IPS-NIHi11 (cell line): ENCODE data around the gene PLA2G12A.
"Not testable (repeated sequence)": the region's sequence is repeated elsewhere in the genome, so short reads cannot be mapped to it uniquely, and the experiment has no call there.

Source experiments
- DNase-seq: peaks from one replicate; pipeline ENCODE4 v3.0.0; 2012; ENCODE audit warnings: mixed read lengths, low spot score

The PLA2G12A gene

DNA sequence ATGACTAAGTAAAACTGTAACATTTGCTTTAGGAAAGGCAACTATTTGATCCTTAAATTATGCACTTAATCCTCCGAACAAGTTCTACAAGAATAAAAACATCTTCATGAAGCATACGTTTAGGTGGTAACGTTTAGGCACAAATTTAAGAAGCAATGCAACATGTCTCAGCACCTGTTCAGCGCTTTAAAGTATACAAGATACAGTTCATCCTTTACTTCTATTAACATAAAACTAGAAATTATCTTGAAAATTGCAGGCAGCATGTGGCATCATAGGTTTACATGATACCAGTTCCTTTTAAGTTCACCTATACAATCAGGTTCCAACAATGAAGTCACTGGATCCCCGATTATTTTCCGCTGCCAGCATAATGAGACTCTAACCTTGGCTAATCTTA lies 1.5 kb downstream of the PLA2G12A start:
- DNase-seq: no peak

GRCh38 chr4:109723110-109723509 lies 6.8 kb downstream of the PLA2G12A start:
- no peak for DNase-seq

- DNase-seq: no peak
Observed at GRCh38 chr4:109722357-109722756, 7.5 kb downstream of the PLA2G12A start.

DNA sequence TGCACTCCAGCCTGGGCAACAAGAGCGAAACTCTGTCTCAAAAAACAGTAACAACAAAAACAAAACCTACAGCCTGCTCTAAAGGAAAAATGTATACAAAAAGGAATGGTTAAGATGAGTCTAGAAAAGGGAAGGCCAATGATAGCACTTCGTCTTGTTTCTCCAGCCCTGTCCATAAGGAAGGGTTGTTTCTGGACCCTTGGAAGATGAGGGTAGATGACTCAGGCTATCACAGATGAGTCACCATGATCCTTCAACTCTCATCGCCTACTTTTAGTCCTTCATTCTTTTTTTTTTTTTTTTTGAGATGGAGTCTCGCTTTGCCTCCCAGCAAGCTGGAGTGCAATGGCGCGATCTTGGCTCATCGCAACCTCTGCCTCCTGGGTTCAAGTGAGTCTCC lies 8.8 kb downstream of the PLA2G12A start:
- DNase-seq: no peak

GRCh38 chr4:109719604-109720003 lies 10.3 kb downstream of the PLA2G12A start:
- DNase-seq: no peak

DNA sequence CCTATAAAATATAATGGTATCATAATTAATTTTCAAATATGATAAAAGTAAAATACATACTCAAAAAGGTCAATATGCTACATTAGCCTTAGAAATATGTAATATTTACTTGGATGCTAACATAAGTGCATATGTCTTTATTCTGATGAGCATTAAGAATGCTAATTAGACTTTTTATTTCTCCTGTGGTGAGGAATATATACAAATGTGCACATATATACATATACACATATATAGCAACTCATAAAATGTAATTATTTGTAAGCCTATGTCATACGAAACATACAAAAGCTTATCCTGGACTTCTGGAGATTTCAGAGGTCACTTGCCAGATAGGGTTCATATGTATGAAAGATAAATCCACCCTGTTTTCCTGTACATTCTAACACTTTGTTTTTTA lies 11.1 kb downstream of the PLA2G12A start:
- no peak for DNase-seq

GRCh38 chr4:109713500-109713899 lies 16.4 kb downstream of the PLA2G12A start:
- no peak for DNase-seq

GRCh38 chr4:109708990-109709389 lies 20.9 kb downstream of the PLA2G12A start:
- no peak for DNase-seq

DNA sequence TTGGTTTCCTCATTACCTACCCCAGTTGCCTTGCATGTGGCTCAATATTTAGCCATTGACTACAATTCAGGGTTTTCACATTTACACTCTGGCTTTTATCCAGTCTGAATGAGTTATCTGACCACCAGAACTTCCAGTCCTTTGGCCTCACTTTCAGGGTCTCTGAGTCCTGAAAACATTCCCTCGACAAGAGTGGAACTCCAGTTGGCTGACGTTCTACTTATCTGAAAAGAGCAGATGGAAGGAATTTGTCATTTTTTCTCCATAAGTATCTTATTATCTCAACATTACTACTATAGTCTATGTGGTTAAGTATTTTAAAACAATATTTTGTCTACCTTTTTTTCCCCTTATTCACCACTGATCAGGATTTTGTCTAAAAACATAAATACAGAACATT lies 21.4 kb downstream of the PLA2G12A start:
- no peak for DNase-seq

GRCh38 chr4:109703664-109704361 lies 26.1 kb downstream of the PLA2G12A start:
- no peak for DNase-seq

DNA sequence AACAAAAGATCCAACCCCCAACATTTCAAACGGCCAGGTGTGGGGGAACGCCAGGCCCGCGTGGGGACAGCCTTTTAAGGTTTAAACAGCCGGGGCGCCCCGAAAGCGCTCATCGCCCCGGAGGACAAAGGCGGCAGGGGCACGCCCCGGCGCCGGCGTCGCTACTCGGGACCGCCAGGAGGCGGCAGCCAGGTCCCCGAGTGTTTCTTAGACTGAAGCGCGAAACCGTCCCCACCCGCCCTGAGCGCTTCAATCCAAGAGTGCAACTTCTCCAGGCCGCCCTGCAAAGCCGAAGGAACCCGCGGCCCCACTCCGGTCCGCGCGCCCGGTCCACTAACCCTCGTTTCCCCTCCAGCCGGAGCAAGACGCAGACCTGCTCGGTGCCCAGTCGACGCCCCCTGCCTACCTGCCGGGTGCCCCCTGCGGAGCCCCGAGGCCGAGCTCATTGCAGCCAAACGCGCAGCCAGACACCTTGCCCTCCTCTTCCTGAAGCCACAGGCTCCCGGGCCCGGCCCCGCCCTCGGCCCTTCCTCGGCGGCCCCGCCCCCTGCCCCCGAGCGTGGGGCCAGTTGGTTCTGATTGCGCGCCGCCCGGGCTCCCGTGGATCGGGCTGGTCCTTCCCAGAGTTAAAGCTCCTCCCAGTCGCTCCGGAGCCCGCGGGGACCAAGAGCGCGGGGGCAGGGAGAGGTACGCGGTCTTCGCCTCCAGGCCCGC lies 26.8 kb downstream of the PLA2G12A start, which contains the start of gene CASP6:
Gene CASP6, minus strand, starts transcription at position 496 of the 714 bp plus-strand sequence. Its CDS starts 50 bp downstream, at position 446.
- DNase-seq: peak; percentile 86

DNA sequence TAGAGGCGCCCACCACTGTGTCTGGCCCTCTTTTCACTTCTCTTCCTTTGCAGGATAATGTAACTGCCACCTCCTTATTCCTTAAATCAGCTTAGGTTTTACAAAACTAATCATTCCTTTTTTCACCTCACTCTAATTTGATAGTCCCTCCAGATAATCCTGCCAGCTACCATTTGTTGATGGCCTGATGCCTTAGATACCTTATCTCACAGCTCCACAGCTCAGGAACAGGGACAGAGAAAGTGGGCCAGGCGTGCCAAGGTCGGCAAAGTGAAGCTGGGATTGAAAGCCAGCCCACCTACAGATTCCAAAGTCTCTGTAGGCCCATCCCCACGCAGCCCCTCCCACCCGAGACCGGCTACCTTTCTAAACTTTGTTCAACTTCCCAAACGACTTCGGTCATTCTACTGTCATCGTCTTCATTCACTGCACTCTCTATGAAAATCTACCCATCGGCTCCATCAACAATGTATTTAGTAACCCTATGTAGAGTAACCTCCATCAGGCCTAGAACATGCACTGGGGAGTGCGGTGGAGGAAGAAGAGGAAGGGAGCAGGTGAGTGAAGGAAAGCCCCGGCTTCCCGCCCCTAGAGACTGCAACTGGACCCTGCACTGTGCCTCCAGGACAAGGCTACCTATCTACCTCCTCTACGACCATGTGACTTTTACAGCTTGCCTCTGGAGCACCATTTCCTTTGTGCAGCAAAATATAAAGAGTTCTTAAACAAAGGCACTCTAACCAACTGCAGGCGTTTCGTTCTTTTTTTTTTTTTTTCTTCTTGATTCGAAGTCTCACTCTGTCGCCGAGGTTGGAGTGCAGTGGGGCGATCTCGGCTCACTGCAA lies 28.1 kb downstream of the PLA2G12A start:
- peak; percentile 52 for DNase-seq

DNA sequence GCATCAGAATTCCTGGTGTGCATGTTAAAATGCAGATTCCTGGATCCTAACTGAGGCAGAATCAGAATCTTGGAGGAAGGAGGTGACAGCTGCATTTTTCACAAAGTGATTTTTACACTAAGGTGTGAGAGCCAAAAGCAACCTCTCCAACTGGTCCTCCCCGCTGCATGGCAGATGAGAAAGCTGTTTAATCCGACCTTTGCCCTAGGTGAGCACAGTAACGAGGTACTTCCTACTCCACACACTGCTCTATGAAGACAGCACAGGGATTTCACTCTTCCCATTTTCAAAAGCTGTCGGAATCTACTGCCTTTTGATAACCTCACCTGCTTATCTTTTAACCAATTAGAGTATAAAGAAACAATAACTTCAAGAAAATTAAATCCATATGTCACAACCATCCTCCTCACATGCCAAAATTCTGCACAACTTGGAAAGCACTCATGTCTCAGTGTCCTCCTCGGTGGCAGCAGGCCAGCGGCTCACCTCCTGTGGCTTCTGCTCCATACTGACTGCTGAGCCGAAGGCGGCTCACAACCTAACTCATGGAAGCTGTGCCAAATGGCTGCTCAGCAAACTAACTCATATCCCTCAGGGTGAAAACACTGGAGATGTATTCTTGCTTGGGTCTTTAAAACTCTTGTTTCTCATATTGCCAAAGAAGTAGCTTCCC lies 30.2 kb downstream of the PLA2G12A start:
- no peak for DNase-seq

- DNase-seq: no peak
Observed at GRCh38 chr4:109698656-109699055, 31.2 kb downstream of the PLA2G12A start.

GRCh38 chr4:109691411-109691920 lies 38.4 kb downstream of the PLA2G12A start:
- no peak for DNase-seq

DNA sequence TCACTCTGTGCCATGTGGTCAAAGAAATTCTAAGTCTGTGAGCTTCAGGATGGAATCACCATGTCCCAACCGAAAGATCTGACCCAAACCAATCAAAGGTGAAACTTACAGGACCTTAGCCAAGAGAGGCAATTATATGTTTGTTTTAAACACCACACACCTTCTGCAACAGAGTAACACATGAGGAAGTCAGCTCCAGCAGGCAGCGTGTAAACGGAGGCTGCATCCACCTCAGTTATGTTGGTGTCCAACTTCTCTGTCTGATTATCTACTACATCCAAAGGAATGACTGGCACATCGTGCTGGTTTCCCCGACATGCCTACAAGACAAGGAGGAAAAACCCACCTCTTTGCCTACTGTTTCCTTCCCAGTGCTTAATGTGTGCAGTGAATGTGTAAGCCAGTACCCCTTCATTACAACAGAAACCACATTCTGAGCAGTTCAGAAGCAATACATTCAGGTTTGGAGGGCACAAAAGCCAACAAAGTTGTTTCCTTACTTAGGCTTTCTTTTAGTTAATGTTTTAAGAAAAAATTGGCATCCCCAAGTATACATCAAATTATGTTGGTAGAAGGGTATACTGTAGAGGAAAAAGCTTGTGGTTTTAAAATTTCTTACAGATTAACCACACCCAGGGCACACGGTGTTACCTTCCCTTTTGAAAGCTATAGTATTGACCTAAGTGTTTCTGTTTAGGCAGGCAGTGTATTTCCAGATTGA lies 39.0 kb downstream of the PLA2G12A start:
- DNase-seq: no peak

DNA sequence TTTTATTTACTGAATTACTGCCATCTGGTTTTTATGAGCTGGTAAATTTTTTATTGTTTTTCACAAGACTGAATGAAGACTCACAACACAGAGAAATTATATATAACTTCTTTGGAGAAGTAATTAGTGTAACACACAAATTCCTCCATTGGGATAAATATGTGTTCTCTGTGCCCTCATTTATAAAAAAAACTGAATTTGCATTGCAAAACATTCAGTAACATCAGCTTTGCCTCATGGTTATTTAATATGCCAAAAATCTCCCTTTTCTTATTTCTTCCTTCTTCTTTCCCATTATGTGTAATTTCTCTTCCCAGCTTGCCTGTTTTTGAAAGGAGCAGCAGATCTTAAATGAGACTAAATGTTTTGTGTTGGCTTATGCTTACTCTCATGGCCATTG lies 45.1 kb downstream of the PLA2G12A start:
- no peak for DNase-seq

DNA sequence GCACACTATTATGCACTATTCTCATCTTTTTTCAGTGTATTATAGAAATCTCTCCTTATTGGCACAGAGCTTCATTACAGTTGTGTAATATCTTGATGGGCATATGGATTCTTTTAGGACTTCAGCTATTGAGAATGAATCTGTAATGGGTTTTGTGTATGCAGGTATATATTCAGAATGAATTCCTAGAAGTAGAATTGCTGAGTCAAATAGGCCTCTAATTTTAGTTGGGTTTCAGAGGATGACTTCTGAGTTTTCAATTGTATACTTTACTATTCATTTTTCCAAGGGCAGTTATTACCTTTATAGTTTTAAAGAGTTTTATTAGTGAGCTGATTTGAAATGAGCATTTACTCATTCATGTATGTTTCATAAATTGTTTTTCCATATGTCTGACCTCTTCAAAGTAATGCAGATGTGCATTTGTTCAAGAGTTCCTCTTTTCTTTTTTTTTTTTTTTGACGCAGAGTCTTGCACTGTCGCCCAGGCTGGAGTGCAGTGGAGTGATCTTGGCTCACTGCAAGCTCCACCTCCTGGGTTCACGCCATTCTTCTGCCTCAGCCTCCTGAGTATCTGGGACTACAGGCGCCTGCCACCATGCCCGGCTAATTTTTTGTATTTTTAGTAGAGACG lies 46.1 kb downstream of the PLA2G12A start:
- DNase-seq: no peak

GRCh38 chr4:109682875-109683274 lies 47.0 kb downstream of the PLA2G12A start:
- DNase-seq: no peak

GRCh38 chr4:109678925-109679324 lies 50.9 kb downstream of the PLA2G12A start:
- not testable (repeated sequence) for DNase-seq

- not testable (repeated sequence) for DNase-seq
Observed at GRCh38 chr4:109678472-109678871, 51.4 kb downstream of the PLA2G12A start.
